ENCODE data around the gene FGD5.

Gene FGD5

GRCh38 chr3:14821151-14821550 lies 2.4 kb downstream of the FGD5 start:
- Histone ChIP-seq H3K27ac (ENCODE audit: low read length) (no peak overlapping the region), H3K4me1 (ENCODE audit: control insufficient read depth in 1 of 2, insufficient read depth in 2 of 2, low read length in 2 of 2) (peaks cover 4 to 6% of the 10 kb centered on the region in 2 donors), H3K4me3 (ENCODE audit: low read depth in 1 of 2, low read length in 2 of 2) (no peak overlapping the region), H3K27me3 (ENCODE audit: low read depth, low read length) (no peaks in the 10 kb centered on the region), H3K9me3 (ENCODE audit: control insufficient read depth in 1 of 2, low read length in 2 of 2) (no peaks in the 10 kb centered on the region), H3K36me3 (ENCODE audit: control insufficient read depth in 1 of 2, insufficient read depth in 2 of 2, low read length in 2 of 2) (peaks cover 0 to 7% of the 10 kb centered on the region in 2 donors)

- Histone ChIP-seq H3K27me3 (ENCODE audit: low read depth, low read length) (no peaks in the 10 kb centered on the region), H3K36me3 (ENCODE audit: control insufficient read depth in 1 of 2, insufficient read depth in 2 of 2, low read length in 2 of 2) (peaks cover 0 to 7% of the 10 kb centered on the region in 2 donors), H3K27ac (ENCODE audit: low read length) (no peak overlapping the region), H3K9me3 (ENCODE audit: control insufficient read depth in 1 of 2, low read length in 2 of 2) (no peaks in the 10 kb centered on the region), H3K4me3 (ENCODE audit: low read depth in 1 of 2, low read length in 2 of 2) (no peak overlapping the region), H3K4me1 (ENCODE audit: control insufficient read depth in 1 of 2, insufficient read depth in 2 of 2, low read length in 2 of 2) (peaks cover 4 to 6% of the 10 kb centered on the region in 2 donors)
Measured at GRCh38 chr3:14822134-14822533, 3.4 kb downstream of the FGD5 start.

DNA sequence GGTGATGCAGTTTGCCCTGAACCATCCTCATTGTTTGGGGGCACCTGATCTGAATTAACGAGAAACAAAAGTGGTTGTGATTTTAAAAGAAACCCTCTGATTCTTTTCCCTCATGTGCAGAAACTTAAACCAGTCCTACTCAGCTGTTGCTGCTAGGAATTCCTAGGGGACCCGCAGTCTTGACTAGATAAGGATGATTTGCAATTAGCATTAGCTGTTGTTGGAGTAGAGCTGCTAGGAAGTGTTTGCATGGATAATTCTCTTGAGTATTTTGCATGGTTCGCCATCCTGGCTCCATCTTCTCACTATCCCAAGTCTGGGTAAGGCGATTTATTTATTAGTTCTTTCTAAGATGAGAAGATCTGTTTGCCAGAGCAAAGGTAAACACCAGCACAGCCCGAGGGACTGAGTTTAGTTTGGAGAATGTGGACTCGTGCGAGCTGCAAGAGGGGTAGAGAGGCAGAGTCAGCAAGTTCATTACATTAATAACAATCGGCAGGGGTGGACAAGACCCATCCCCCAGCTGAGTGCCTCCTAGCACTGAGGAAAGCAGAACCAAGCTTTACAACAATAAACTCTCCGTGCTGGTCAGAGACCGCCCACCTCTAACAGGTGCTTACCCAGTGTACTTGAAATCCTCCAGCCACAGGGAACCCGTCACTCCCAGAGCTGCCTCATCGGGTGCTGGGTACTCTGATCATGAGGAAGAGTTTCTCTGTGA lies 4.1 kb downstream of the FGD5 start:
- Histone ChIP-seq H3K27ac (ENCODE audit: low read length) (no peak overlapping the region), H3K36me3 (ENCODE audit: control insufficient read depth in 1 of 2, insufficient read depth in 2 of 2, low read length in 2 of 2) (peaks cover 0 to 7% of the 10 kb centered on the region in 2 donors), H3K4me1 (ENCODE audit: control insufficient read depth in 1 of 2, insufficient read depth in 2 of 2, low read length in 2 of 2) (peaks cover 4 to 6% of the 10 kb centered on the region in 2 donors), H3K27me3 (ENCODE audit: low read depth, low read length) (no peaks in the 10 kb centered on the region), H3K9me3 (ENCODE audit: control insufficient read depth in 1 of 2, low read length in 2 of 2) (no peaks in the 10 kb centered on the region), H3K4me3 (ENCODE audit: low read depth in 1 of 2, low read length in 2 of 2) (no peak overlapping the region)

GRCh38 chr3:14823393-14823792 lies 4.6 kb downstream of the FGD5 start:
- Histone ChIP-seq H3K4me1 (ENCODE audit: control insufficient read depth in 1 of 2, insufficient read depth in 2 of 2, low read length in 2 of 2) (peaks cover 4 to 6% of the 10 kb centered on the region in 2 donors), H3K9me3 (ENCODE audit: control insufficient read depth in 1 of 2, low read length in 2 of 2) (no peaks in the 10 kb centered on the region), H3K27ac (ENCODE audit: low read length) (no peak overlapping the region), H3K27me3 (ENCODE audit: low read depth, low read length) (no peaks in the 10 kb centered on the region), H3K36me3 (ENCODE audit: control insufficient read depth in 1 of 2, insufficient read depth in 2 of 2, low read length in 2 of 2) (peaks cover 0 to 7% of the 10 kb centered on the region in 2 donors), H3K4me3 (ENCODE audit: low read depth in 1 of 2, low read length in 2 of 2) (no peak overlapping the region)

DNA sequence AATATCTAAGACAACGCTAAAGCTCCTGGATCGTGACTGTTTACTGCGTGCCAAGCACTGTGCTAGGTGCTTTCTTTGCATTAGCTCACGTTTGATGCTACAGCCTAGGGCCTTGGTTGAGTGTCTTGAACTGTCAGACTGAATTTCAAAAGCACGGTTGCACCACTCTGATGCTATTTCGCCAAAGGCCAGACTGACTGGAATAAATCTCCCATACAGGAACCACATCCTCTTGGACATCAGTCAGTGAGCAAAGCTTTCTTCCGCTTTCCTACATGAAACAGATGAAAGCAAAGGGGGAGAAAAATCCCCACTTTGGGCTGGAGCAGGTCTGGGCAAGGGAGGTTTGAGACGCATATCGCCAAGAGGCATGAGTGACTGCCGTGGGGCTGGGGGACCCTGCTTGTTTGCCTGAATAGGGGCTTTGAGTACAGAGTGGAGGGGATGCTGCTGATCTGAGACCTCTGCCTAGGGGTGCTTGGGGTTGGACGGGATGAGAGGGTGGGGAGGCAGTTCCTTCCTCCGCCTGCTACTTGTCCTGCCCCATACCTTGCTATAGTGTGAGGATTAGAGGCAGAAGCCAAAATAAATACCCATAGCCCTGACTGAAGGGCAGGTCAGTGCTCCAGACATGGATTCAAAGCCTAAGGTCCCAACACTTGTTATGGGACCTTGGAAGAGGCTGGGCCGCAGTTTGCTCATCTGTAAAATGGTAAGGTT lies 5.3 kb downstream of the FGD5 start:
- H3K36me3 ChIP-seq (ENCODE audit: control insufficient read depth in 1 of 2, insufficient read depth in 2 of 2, low read length in 2 of 2) = peaks cover 0 to 7% of the 10 kb centered on the region in 2 donors
- peaks cover 4 to 6% of the 10 kb centered on the region in 2 donors for H3K4me1 ChIP-seq (ENCODE audit: control insufficient read depth in 1 of 2, insufficient read depth in 2 of 2, low read length in 2 of 2)
- no peak overlapping the region for H3K4me3 ChIP-seq (ENCODE audit: low read depth in 1 of 2, low read length in 2 of 2)
- H3K9me3 ChIP-seq (ENCODE audit: control insufficient read depth in 1 of 2, low read length in 2 of 2) = no peaks in the 10 kb centered on the region
- H3K27me3 ChIP-seq (ENCODE audit: low read depth, low read length) = no peaks in the 10 kb centered on the region
- H3K27ac ChIP-seq (ENCODE audit: low read length) = peak overlapping the region; percentile 47

DNA sequence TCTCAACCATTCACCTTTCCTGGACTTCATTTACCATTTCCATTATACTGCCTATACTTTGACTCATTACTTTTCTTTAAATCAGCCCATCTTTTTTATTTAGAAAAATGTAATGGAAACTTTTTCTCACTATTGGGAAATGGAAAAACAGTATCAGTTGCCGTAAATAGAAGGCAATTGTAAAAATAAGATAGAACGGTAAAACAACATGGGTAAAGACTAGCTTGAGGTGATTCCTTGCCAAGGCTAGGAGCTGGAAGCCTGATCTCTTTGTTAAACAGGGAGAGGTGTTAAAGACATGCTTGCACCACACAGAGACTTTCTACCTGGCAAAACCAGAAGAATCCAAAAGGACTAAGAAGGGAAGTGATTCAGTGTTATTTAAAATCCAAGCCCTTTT lies 5.9 kb downstream of the FGD5 start:
- Histone ChIP-seq H3K9me3 (ENCODE audit: control insufficient read depth in 1 of 2, low read length in 2 of 2) (no peaks in the 10 kb centered on the region), H3K27ac (ENCODE audit: low read length) (peak overlapping the region; percentile 47), H3K36me3 (ENCODE audit: control insufficient read depth in 1 of 2, insufficient read depth in 2 of 2, low read length in 2 of 2) (peaks cover 0 to 6% of the 10 kb centered on the region in 2 donors), H3K4me1 (ENCODE audit: control insufficient read depth in 1 of 2, insufficient read depth in 2 of 2, low read length in 2 of 2) (peaks cover 4 to 6% of the 10 kb centered on the region in 2 donors), H3K4me3 (ENCODE audit: low read depth in 1 of 2, low read length in 2 of 2) (no peak overlapping the region), H3K27me3 (ENCODE audit: low read depth, low read length) (no peaks in the 10 kb centered on the region)

GRCh38 chr3:14826069-14826468 lies 7.3 kb downstream of the FGD5 start:
- peaks cover 4 to 6% of the 10 kb centered on the region in 2 donors for H3K4me1 ChIP-seq (ENCODE audit: control insufficient read depth in 1 of 2, insufficient read depth in 2 of 2, low read length in 2 of 2)
- no peaks in the 10 kb centered on the region for H3K36me3 ChIP-seq (ENCODE audit: control insufficient read depth in 1 of 2, insufficient read depth in 2 of 2, low read length in 2 of 2)
- H3K4me3 ChIP-seq (ENCODE audit: low read depth in 1 of 2, low read length in 2 of 2) = no peak overlapping the region
- no peaks in the 10 kb centered on the region for H3K9me3 ChIP-seq (ENCODE audit: control insufficient read depth in 1 of 2, low read length in 2 of 2)
- no peaks in the 10 kb centered on the region for H3K27me3 ChIP-seq (ENCODE audit: low read depth, low read length)
- no peak overlapping the region for H3K27ac ChIP-seq (ENCODE audit: low read length)

- H3K36me3 ChIP-seq (ENCODE audit: control insufficient read depth in 1 of 2, insufficient read depth in 2 of 2, low read length in 2 of 2) = no peaks in the 10 kb centered on the region
- peaks cover 1 to 4% of the 10 kb centered on the region in 2 donors for H3K4me1 ChIP-seq (ENCODE audit: control insufficient read depth in 1 of 2, insufficient read depth in 2 of 2, low read length in 2 of 2)
- H3K9me3 ChIP-seq (ENCODE audit: control insufficient read depth in 1 of 2, low read length in 2 of 2) = no peaks in the 10 kb centered on the region
Measured at GRCh38 chr3:14827776-14828175, 9.0 kb downstream of the FGD5 start.

GRCh38 chr3:14829811-14830210 lies 11.0 kb downstream of the FGD5 start:
- no peak overlapping the region for H3K27ac ChIP-seq (ENCODE audit: low read length)
- no peaks in the 10 kb centered on the region for H3K36me3 ChIP-seq (ENCODE audit: control insufficient read depth in 1 of 2, insufficient read depth in 2 of 2, low read length in 2 of 2)
- no peaks in the 10 kb centered on the region for H3K27me3 ChIP-seq (ENCODE audit: low read depth, low read length)
- no peaks in the 10 kb centered on the region for H3K9me3 ChIP-seq (ENCODE audit: control insufficient read depth in 1 of 2, low read length in 2 of 2)
- H3K4me3 ChIP-seq (ENCODE audit: low read depth in 1 of 2, low read length in 2 of 2) = no peak overlapping the region
- H3K4me1 ChIP-seq (ENCODE audit: control insufficient read depth in 1 of 2, insufficient read depth in 2 of 2, low read length in 2 of 2) = no peaks in the 10 kb centered on the region

More at GRCh38 chr3:14827776-14828175, 9.0 kb downstream of the FGD5 start:
- Histone ChIP-seq H3K4me3 (ENCODE audit: low read depth in 1 of 2, low read length in 2 of 2) (no peak overlapping the region), H3K27me3 (ENCODE audit: low read depth, low read length) (no peaks in the 10 kb centered on the region), H3K27ac (ENCODE audit: low read length) (no peak overlapping the region)

DNA sequence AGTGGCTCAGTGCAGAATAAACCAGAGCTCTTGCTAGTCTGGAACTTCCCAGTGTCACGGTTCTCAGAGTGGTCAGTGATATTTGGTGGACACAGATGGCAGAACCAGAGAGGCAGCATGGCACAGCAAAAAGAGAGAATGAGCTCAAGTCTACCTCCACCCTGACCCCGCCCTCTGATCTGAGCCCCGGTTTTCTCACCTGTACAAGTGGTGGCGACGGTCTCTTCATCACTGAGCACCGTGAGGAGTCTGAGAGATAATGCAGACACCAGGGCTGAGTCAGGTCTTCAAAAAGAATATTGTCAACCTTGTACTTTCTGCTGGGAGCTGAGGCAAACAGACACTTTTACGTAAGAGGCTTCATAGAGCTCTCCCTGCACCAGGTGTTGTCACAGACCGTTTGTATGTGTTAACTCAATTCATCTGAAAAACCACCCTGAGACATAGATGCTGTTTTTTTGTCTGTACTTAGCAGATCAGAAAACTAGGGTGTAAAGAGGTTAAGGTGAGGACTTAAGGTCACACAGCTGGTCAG lies 13.2 kb downstream of the FGD5 start:
- no peak overlapping the region for H3K4me3 ChIP-seq (ENCODE audit: low read depth in 1 of 2, low read length in 2 of 2)
- peaks cover 5% of the 10 kb centered on the region in 2 donors for H3K4me1 ChIP-seq (ENCODE audit: control insufficient read depth in 1 of 2, insufficient read depth in 2 of 2, low read length in 2 of 2)
- H3K27ac ChIP-seq (ENCODE audit: low read length) = no peak overlapping the region

GRCh38 chr3:14832975-14833722 lies 14.4 kb downstream of the FGD5 start:
- no peaks in the 10 kb centered on the region for H3K27me3 ChIP-seq (ENCODE audit: low read depth, low read length)
- H3K36me3 ChIP-seq (ENCODE audit: control insufficient read depth in 1 of 2, insufficient read depth in 2 of 2, low read length in 2 of 2) = no peaks in the 10 kb centered on the region
- H3K9me3 ChIP-seq (ENCODE audit: control insufficient read depth in 1 of 2, low read length in 2 of 2) = no peaks in the 10 kb centered on the region
- H3K4me1 ChIP-seq (ENCODE audit: control insufficient read depth in 1 of 2, insufficient read depth in 2 of 2, low read length in 2 of 2) = peaks cover 5 to 9% of the 10 kb centered on the region in 2 donors
- H3K27ac ChIP-seq (ENCODE audit: low read length) = no peak overlapping the region
- no peak overlapping the region for H3K4me3 ChIP-seq (ENCODE audit: low read depth in 1 of 2, low read length in 2 of 2)

More for the DNA sequence above, 13.2 kb downstream of the FGD5 start:
- Histone ChIP-seq H3K36me3 (ENCODE audit: control insufficient read depth in 1 of 2, insufficient read depth in 2 of 2, low read length in 2 of 2) (no peaks in the 10 kb centered on the region), H3K27me3 (ENCODE audit: low read depth, low read length) (no peaks in the 10 kb centered on the region), H3K9me3 (ENCODE audit: control insufficient read depth in 1 of 2, low read length in 2 of 2) (no peaks in the 10 kb centered on the region)
